ENCODE data around the gene EGR4.
A peak's percentile ranks its signal among the peaks of the same experiment; 100 is the strongest.

The EGR4 gene

GRCh38 chr2:73293534-73294171, at the start of gene EGR4:
TSS of gene EGR4 (minus strand) at chr2:73293548. CDS start at chr2:73293317, 231 bp downstream.
- TF ChIP-seq ZFX (IDR thresholded peaks at IDR 0.05; ENCODE audit: borderline replicate concordance) = no peak
- peak; percentile 20; the same call in 1 of the 2 replicates for TF ChIP-seq CTCF (IDR thresholded peaks at IDR 0.05)
- H3K27ac ChIP-seq = no peak within 1 kb of the TSS

GRCh38 chr2:73341039-73341438, 47.7 kb upstream of the EGR4 start:
- H3K27ac ChIP-seq = no peak overlapping the region
- TF ChIP-seq CTCF (IDR thresholded peaks at IDR 0.05) (no peak), ZFX (IDR thresholded peaks at IDR 0.05; ENCODE audit: borderline replicate concordance) (no peak)

- TF ChIP-seq CTCF (IDR thresholded peaks at IDR 0.05) (no peak), ZFX (IDR thresholded peaks at IDR 0.05; ENCODE audit: borderline replicate concordance) (no peak)
These were observed 45.9 kb upstream of the EGR4 start for GRCh38 chr2:73339201-73339600.

GRCh38 chr2:73337828-73338227, 44.5 kb upstream of the EGR4 start:
- no peak overlapping the region for H3K27ac ChIP-seq
- TF ChIP-seq CTCF (IDR thresholded peaks at IDR 0.05) = no peak
- no peak for TF ChIP-seq ZFX (IDR thresholded peaks at IDR 0.05; ENCODE audit: borderline replicate concordance)

More at GRCh38 chr2:73339201-73339600, 45.9 kb upstream of the EGR4 start:
- H3K27ac ChIP-seq = no peak overlapping the region

- no peak for TF ChIP-seq CTCF (IDR thresholded peaks at IDR 0.05)
- TF ChIP-seq ZFX (IDR thresholded peaks at IDR 0.05; ENCODE audit: borderline replicate concordance) = no peak
- no peak overlapping the region for H3K27ac ChIP-seq
These were observed 41.3 kb upstream of the EGR4 start for GRCh38 chr2:73334620-73335019.

GRCh38 chr2:73334045-73334444, 40.7 kb upstream of the EGR4 start:
- peak overlapping the region; percentile 40 for H3K27ac ChIP-seq
- no peak for TF ChIP-seq CTCF (IDR thresholded peaks at IDR 0.05)
- no peak for TF ChIP-seq ZFX (IDR thresholded peaks at IDR 0.05; ENCODE audit: borderline replicate concordance)

- H3K27ac ChIP-seq = peak overlapping the region; percentile 40
- TF ChIP-seq ZFX (IDR thresholded peaks at IDR 0.05; ENCODE audit: borderline replicate concordance) (no peak), CTCF (IDR thresholded peaks at IDR 0.05) (no peak)
These were observed 40.2 kb upstream of the EGR4 start for GRCh38 chr2:73333564-73333963.

All from 22Rv1 (cell line).